SK-N-MC (cell line): ENCODE data around the gene FAM237B.

Experiments
- EZH2 ChIP-seq: fragments of 200-600 bp; sonication (generic); IDR thresholded peaks from one replicate; pipeline ENCODE4 v1.6.1; 2017; ENCODE audit warnings: antibody characterized with exemption
- POLR2AphosphoS5 ChIP-seq: IDR thresholded peaks from 2 replicates; pipeline ENCODE4 v1.6.1; 2012; ENCODE audit warnings: mild to moderate bottlenecking, low read depth, low read length, borderline replicate concordance

GRCh38 chr7:90269163-90269562 lies 51.9 kb downstream of the FAM237B start:
- no peak for TF ChIP-seq EZH2
- TF ChIP-seq POLR2AphosphoS5 = no peak
